Measurements from ENCODE around the gene TLN1.

TLN1 gene

DNA sequence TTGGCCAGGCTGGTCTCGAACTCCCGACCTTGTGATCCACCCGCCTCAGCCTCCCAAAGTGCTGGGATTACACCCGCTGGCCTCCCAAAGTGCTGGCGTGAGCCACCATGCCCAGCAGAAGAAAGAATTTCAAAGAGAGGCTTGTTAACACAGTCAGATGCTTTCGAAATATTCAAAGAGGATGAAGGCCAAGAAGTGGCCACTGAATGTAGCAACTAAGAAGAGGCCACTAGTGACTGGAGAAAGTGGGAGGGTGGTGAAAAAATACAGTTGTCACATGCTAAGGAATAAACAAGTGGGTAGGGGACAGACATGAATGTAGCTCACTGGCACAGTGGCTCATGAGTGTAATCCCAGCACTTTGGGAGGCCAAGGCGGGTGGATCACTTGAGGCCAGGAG is 29.3 kb downstream of the TLN1 start:
- FAIRE-seq = no peak

DNA sequence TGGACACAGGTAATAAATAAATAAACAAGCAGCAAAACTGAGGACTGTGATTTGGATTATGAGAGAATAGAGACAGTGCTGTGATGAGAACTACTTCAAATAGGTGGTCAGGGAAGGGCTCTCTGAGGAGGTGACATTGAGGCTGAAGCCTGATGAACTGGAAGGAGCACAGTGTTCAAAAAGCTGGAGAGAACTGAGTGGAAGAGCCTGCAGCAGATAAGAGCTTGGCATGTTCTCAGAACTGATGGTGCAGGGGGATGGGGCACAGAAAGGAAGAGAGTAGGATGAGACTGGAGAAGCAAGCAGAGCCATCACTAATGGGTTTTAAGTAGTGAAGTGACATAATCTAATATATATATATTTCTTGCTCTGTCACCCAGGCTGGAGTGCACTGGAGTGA is 31.1 kb downstream of the TLN1 start:
- no peak for FAIRE-seq

DNA sequence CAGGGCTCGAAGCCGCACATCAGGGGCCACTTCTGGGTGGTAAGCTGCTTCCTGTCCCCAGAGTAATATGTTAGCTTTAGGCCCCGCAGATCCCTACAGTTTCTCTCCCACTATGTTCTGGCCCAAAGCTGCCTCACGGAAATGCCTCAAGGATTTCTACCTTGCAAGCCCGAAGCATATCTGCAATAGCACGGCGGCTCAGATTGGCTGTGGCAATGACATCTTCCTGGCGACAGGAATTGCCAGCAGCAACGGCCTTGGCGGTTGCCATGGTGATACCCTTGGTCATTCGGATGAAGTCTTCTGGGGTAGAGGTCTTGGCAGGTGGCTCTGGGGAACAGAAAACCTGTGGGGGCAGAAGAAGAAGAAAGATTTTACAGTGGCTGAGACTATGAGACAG is 32.0 kb downstream of the TLN1 start:
- no peak for FAIRE-seq

DNA sequence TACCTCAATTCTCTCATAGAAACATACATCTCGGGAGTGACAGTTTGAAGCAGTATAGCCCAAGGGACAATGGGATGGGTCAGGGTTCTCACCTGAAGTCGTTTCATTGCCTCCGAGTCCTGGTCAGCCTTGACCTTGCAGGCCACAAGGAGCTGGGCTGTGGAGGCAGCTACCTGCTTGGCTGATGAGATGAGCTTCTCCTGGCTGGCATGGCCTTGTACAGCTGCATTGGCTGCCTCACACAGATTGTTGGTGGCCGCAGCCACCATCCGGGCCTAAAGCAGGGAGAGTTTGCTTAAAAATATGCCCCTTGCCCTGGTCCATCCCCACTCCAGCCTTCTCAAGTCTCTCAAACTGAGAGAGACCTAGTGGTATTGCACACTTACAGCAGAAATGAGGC is 33.8 kb downstream of the TLN1 start:
- no peak for FAIRE-seq

DNA sequence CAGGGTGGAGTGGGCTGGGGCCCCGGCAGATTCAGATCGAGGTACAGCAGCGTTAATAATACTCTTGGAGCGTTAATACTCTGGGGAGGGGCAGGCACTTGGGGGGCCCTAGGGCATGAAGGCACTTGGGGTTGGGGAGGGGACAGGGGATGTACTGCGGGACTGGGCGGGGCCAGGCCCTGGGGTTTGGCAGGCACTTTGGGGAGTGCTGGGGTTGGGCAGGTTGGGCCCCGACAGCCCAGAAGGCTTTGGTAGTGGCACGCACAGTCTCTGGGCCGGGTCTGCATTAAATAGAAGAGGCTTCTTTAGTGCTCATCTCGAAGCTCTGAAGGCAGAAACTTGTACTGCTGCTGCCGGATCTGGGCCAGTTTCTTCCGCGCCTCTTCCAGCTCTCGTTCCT is 34.5 kb downstream of the TLN1 start:
- FAIRE-seq = no peak

DNA sequence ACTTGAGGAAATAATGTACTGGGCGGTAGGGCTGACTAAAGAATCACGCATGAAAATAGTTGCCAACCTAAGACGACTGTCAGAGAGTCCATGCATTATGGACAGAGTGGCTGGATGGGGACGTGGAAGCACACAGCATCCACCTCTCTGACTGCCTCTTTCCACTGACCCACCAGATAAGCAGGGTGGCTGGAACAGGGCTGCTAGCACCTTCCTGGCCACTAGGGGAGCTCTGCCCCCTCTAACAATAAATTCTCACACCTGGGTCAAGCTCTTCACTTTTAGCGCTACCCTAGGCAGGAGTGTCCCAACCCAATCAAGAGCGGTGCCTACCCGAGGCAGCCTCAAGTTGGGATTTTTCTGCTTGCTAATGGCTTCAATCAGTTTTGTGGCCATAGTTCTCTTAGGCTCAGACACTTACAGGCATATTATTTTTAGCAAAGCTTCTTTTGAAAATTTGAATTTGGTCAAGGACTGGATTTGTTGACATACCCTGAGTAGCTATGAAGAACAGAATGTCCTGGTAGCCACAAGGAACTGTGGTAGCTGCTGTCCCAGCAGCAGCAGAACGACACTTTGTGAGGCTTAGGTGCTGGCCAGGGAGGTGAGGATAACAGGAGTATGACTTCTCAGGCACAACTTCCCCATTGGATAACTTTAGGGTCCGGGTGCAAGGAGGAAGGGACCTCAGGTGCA is 35.3 kb downstream of the TLN1 start:
- FAIRE-seq = no peak

DNA sequence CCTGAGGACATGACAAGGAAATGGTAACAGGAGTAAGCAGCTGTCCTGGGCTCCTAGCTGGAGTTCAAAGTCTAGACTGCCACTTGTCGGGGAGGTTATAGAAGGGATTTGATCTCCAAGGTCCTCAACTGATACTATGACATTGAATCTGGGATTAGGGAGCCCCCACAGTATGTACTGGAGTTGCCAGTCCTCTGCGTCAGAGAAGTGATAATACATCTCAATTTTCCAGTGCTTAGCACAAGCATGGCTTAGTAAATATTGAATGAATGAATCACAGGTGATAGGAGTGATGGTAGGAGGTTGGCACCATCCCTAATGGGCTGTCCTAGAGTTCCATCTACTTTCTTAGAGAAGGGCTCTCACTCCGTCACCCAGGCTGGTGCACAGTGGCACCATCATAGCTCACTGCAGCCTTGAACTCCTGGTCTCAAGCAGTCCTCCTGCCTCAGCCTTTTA is 36.0 kb downstream of the TLN1 start:
- no peak for FAIRE-seq

DNA sequence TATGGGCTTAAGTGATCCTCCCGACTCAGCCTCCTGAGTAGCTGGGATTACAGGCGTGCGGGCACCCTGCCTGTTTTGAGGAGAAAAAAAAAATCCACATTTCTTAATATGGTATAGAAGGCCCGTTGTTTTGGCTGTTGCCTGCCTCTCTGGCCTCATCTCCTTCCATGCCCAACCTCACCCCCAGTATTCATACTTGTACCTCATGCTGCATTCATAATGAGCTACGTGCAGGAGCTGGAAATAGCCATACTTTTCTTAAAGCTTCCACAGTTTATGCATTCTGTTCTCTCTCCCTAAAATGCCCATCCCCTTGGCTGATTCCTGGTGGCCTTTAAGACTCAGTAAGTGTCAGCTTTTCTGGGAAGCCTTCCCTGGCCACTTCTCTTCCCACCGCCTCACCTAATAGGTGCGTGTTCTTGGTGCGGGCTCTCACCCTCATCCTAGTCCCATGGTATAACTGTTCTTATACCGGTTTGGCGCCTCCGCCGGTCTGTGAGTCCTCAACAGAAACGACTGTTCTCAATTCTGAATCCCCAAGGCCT is 40.2 kb downstream of the TLN1 start:
- FAIRE-seq = no peak

DNA sequence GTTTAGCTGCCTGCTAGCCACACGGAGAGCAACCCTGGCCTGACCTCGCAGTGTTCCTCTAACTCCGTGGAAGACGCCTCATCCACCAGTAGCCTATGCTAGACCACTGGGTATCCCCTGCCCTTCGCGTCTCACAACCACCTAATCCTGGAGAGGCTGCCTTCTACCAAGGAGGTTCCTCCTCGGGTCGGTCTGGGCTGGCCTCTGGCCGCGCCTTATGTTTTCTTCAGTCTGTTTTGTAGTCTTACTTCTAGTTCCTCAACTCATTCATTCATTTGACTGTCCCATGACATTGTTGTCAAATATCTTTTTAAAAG is 40.7 kb downstream of the TLN1 start:
- no peak for FAIRE-seq

DNA sequence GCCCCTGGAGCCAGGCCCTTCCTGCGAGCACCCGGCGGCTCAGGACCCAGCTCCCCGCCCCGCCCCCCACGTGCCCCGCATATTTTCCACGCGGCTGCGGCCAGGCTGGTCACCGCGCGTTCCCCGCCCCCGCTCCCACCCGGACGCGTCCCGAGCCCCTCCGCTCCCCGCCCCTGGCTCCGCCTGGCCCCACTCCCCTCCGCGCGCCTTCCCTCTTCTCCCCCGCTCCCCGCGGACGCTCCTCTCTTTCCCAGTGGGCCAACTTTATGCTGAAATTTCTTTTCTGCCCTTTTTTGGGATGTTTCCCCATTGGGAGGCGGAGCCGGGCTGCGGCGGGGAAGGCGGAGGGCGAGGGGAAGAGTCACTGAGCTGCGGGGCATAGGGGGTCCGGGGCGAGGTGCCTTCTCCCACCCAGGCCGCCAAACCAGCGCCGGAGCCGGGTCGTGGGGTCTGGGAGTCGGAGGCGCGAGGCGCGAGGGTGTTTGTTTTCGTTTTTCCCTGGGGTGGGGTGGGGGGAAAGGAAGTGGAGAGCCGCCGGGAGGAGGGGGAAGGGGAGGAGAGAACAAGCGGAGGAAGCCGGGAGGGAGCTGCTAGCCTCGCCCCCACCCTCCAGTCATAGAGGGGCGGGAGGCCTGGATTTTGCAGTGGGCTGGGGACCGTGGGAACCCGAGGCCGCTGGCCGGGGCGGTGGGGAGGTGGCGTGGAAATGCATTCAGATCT is 41.2 kb downstream of the TLN1 start:
- no peak for FAIRE-seq

DNA sequence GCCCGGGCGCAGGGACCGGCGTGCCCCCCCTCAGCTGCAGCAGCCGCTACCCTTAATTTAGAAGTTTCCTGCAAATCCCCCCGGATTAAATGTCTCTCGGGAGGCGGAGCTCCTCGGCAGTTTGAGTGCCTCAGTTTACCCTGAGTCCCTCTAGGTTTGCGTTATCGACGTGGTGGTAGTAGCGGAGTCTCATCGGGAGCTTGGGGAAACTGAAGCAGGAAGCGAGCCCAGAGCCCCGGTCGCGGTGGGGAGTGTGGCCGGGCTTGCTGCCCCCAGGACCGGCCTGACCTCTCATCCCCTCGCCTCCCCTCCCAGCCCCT is 41.7 kb downstream of the TLN1 start:
- no peak for FAIRE-seq

DNA sequence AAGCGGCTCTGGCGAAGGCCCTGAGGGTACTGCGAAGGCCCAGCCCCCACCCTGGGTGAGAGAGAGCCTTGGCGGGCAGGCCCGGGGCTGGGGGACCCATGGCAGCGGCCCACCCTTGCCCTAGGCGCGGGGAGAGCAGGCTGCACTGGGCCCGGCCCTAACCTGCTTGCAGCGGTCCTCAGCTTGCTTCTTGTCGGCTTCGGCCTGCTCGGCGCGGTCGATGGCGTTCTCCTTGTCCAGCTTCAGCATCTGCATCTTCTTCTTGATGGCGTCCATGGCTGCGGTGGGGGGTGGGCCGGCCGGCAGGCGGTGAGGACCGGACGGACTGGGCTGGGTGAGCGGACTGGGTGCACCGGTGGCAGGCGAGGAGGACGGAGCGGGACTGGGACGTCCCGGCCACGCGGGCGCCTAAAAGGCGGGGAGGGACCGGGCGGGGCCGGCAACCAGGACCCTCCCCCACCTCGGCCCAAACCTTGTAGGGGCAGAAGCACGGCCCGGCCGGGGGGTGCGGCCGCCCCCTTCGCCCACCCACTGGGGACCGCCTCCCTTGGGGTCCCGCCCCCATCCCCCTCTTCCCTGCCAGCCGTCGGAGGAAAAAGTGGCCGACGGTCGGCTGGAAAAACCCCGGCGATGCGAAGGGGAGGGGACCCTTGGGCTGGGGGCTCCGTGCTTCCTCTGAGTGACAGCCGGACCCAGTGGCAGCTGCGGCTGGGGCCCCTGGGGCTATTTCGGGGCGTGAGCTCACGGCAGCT is 42.3 kb downstream of the TLN1 start, which contains the start of gene TPM2:
TPM2 (minus strand) TSS at position 384 of the 752 bp plus-strand sequence; CDS start at position 276, 108 bp downstream.
- FAIRE-seq = no peak

DNA sequence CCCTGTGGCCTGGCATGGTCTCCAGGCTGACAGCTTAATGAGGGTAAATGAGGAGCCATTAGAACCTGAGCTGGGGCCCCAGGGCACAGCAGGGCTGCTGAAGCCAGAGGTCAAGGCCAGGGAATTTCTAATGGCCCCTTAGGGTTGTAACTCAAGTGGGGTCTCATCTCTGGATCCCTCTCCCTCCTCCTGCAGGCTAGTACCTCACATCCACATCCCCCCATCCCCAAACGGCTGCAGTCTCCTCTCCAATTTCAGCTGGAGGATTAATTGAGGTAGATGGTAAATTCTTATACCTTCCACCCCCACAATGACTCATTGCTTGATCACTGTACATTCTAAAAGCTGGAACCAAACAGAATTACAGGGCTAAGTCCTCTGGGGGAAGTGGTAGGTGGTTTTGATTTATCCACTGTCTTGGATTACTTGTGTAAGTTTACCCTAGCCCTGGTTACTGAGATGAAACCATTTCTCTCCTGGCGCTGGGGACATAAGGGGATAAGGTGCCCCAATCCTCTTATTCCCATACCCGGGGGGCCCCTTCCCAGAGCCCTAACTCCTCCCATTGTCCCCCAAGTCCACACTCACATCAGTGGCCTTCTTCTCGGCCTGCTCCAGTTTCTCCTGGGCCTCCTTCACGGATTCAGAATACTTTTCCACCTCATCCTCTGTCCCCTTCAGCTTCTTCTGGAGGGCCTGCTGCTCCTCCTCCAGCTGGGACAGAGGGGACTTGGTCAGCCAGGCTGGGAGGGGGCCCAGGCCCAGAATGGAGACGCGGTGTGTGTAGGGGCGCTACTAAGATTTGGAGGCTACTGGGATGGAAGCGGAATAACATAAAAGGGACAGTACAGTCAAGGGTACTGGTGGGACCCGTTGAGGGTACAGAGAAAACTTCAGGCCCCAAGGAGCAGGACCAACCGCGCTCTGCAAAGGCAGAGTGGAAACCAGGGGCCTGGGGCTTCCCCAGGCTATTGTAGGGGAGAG is 43.1 kb downstream of the TLN1 start:
- no peak for FAIRE-seq

DNA sequence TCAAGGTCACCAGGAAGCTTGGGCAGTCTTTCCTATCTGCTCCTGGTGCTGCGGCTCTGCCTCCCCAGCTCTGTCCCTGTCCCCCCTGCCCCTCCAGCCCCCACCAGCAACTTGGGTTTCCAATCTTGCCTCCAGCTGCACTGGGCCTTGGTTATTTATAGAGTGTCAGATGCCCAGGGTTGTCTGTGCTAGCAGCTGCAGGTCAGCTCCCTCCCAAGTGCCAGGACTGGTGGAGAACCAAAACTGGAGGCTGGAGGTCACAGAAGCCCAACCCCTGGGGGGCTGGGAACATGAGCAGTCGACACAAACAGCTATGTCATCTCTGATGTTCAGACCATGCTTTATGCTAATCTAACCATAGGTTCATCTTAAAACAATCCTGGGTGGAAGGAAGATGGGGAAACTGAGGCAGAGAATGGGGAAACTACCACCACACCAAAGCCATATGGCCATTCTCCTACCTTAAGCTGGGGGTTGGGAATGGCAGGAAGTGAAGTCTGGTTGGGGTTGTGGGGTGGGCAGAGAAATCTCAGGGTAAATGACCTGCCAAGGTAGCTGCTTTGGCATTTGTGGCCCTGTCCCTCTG is 43.9 kb downstream of the TLN1 start:
- no peak for FAIRE-seq

DNA sequence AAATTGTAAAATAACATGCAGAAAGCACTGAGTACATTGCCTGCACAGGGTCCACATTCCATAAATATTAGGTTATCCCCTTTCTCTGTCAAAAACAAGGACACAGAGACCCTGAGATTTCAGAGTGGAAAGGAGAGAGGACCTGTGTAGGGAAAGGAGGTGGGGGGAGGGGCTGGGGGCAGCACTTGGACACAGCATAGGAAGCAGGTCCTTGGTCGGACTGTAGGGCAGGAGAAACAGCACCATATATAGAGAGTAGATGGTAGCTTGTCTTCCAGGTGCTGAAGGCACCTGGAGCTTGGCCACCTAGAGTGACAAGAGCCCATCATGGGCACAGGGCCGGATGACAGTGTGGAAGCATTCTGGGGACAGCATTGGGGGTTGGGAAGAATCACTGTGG is 44.7 kb downstream of the TLN1 start:
- FAIRE-seq = no peak

DNA sequence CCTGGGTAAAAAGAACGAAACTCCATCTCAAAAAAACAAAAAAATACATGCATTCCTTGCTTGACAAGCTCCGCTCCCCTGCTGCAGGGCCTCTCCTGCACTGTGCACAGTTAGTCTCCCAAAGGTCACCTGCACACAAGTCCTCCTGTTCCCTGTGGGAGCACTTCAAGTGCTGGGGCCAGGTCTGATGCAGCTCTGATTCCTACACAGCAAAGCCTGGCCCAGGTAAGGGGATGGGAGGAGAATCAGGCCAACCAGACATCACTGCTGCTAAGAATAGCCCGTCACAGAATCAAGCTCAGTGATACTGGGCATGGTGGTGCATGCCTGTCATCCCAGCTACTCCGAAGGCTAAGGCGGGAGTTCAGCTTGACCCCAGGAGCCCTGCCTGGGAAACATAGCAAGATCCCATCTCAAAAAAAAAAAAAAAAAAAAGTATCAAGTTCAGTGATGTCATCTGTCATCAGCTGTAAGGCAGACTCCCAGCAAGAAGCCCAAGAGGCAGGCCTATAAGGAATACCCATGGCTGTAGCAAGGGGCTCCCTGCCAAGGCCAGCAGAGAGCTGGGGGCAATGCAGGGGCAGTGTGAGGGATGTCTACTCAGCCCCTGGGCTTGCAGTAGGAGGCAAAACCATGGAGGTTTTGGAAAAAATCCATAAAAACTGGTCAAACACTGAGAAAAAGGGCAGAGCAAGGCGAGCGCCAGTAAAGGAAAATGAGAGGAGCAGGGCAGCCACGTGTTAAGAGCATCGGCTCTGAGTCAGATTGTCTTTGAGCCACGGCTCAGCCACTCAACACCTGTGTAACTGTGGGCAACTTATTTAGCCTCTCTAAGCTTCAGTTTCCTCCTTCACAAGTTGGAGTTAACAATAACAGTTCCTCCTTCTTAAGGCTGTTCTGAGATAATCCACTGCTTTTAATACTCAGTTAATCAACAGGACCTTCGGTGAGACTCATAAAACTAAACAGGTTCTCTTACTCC is 45.5 kb downstream of the TLN1 start:
- FAIRE-seq = no peak

DNA sequence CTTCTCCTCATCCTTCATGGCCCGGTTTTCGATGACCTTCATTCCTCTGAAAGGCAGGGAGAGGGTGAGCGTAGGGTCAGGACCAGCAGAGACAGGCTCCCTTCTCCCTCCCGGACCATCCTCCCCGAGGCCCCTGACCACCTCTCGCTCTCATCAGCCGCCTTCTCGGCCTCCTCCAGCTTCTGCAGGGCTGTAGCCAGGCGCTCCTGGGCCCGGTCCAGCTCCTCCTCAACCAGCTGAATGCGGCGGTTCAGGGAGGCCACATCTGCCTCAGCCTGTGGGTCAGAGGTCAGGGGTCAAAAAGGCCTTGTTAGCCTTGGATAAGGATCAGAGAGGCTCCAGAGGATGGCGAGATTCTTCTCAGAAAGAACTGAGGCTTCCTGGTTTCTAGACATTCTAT is 46.5 kb downstream of the TLN1 start:
- no peak for FAIRE-seq

DNA sequence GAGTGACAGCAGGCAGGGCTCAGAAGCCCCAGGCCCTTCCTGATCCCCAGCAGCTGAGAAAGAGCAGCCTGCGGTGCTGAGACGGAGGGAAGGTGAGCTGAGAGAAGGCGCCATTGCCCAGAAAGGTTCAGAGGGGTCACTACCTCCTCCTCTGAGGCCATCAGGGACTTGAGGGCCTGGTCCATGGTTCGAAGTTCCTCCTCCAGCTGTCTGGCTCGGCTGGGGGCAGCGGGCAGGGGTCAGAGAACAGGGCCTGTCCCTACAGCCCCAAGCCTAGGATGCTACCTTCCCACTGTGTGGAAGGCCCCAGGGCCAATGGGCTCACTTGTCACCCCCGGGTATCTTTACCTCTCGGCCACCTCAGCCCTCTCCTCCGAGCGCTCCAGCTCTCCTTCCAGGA is 47.1 kb downstream of the TLN1 start:
- no peak for FAIRE-seq

DNA sequence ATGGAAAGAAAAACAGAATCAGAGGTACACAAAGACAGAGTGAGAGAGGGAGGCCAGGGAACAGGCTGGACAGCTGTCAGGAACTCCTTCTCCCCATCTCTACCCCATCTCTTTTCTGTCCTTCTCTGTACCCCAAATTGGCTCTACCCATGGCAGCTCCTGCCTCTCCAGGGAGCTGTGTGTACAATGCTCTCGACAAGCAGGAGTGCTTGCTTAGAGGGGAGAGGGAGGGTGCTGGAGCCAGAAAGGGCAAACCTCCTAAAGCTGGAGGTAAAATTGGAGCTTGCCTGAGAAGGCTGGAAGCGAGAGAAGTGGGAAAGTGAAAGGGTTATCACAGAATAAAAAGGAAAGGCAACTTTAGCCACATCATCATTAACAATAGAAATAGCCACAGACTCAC is 48.7 kb downstream of the TLN1 start:
- FAIRE-seq = no peak

DNA sequence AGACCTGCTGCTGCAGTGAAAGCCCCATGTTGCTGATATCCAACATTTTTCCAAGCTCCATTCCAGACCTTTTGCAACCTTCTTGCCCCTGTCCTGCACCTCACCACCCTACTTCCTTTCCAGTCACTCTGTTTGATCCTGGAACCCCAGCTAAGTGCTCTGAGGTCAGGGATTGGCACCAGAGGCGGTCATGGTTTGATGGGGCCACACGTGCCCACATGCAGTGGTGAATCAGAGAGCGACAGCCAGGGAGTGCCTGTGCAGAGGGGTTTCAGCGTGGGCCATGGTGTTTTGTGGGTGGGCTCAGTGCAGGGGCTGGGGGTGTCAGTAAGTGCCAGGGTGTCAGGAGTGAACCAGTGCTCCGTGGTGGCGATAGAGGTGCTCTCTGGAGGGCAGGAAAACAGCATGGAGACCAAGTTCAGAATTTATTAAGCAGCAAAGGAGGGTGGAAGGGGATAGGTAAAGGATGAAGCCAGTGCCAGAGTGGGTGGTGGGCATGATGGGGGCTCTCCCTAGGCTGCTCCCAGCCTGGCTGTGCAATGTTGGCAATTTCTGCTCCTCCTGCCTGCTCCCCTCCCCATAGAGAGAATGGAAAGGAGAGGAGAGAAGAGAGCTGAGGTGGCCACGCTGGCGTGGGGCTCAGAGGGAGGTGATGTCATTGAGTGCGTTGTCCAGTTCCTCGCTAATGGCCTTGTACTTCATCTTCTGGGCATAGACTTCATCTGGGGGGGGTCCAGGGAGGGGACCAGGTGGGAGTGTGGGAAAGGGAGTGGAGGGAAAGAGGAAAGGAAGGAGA is 49.3 kb downstream of the TLN1 start:
- FAIRE-seq = no peak
